HCT116 (cell line): Measurements from ENCODE around the gene DFFA. TPM values are rescaled to one million over a fixed set of nuclear protein-coding genes. Genes with fewer than 3 reads are reported as not detected.

ENCODE experiments used
- ATAC-seq: fragments of 200-7000 bp; cut with Tn5 transposase; 2 replicates; pipeline ENCODE4 v1.9.1; 2020; ENCODE audit warnings: mild to moderate bottlenecking, moderate library complexity
- BruUV-seq: library from RNA; stranded (reverse); fragments of 400-500 nt; replicated peaks from 2 replicates; lab custom pipeline; 2021; lab: Mats Ljungman, UMichigan
- CTCF ChIA-PET: fragments of 300-600 bp; sonication (Branson Sonifier 250); formaldehyde crosslinking; loops from one replicate; lab custom pipeline; 2021; ENCODE audit warnings: antibody characterized with exemption; lab: Charles Lee
- POLR2A ChIA-PET: fragments of 300-600, 350-600 bp; sonication (Branson Sonifier 250); formaldehyde crosslinking; loops from one replicate; lab custom pipeline; 2021; ENCODE audit warnings: antibody characterized with exemption; lab: Charles Lee
- RAD21 ChIA-PET, 2 experiments: fragments of 300-600 bp; sonication (Branson Sonifier 250); formaldehyde crosslinking; loops; one replicate each; lab custom pipeline; 2023; ENCODE audit warnings: low total read pairs in 2 of 2; ENCODE audit not compliant: uncharacterized antibody in 2 of 2, unreplicated experiment in 2 of 2, low non-redundant PET in 1 of 2; lab: Charles Lee
- DNase-seq: peaks from one replicate; pipeline ENCODE4 v3.0.0-alpha.2; 2010; ENCODE audit warnings: low read depth, low spot score
- H2AFZ ChIP-seq: fragments of 200-600 bp; shearing (Covaris generic), sonication (generic); 2 replicates; pipeline ENCODE4 v1.6.1; 2017; ENCODE audit warnings: low read depth, mixed run types, mixed read lengths, antibody characterized with exemption, low read length; ENCODE audit not compliant: poor library complexity, severe bottlenecking
- H3K27ac ChIP-seq: 2 replicates; pipeline ENCODE4 v1.5.1; 2012; ENCODE audit warnings: low read depth, low read length
- H3K27me3 ChIP-seq: fragments of 200-600 bp; sonication (generic); 2 replicates; pipeline ENCODE4 v1.6.1; 2016; ENCODE audit warnings: mixed run types, low read length, mixed read lengths; ENCODE audit not compliant: insufficient read depth
- H3K36me3 ChIP-seq, 2 experiments: fragments of 200-500 bp in 1 of 2; fragments of 200-600 bp in 1 of 2; sonication (Bioruptor generic) in 1 of 2; sonication (generic) in 1 of 2; 2 replicates each; pipeline versions ENCODE4 v1.5.1 to v1.6.1; 2014 to 2016; ENCODE audit warnings: low read length in 2 of 2, inconsistent platforms in 1 of 2, mixed read lengths in 1 of 2, mixed run types in 1 of 2; ENCODE audit not compliant: insufficient read depth in 2 of 2, control insufficient read depth in 1 of 2
- H3K4me1 ChIP-seq, 2 experiments: fragments of 200-600 bp in 1 of 2; sonication (generic) in 1 of 2; 2 replicates each; pipeline versions ENCODE4 v1.5.1 to v1.6.1; 2012 to 2017; ENCODE audit warnings: low read length in 2 of 2, inconsistent platforms in 1 of 2, mild to moderate bottlenecking in 1 of 2, mixed read lengths in 1 of 2, mixed run types in 1 of 2, moderate library complexity in 1 of 2; ENCODE audit not compliant: insufficient read depth in 2 of 2, control insufficient read depth in 1 of 2
- H3K4me2 ChIP-seq: fragments of 200-600 bp; sonication (generic); 2 replicates; pipeline ENCODE4 v1.6.1; 2017; ENCODE audit warnings: mixed run types, low read length, mixed read lengths
- H3K4me3 ChIP-seq, 2 experiments: fragments of 200-600 bp in 1 of 2; sonication (generic) in 1 of 2; replicated peaks in 1 of 2; 2 replicates each; pipeline ENCODE4 v1.5.1; 2011 to 2016; ENCODE audit warnings: low read length in 2 of 2, control low read depth in 1 of 2, low read depth in 1 of 2, mild to moderate bottlenecking in 1 of 2, mixed read lengths in 1 of 2, mixed run types in 1 of 2
- H3K79me2 ChIP-seq: fragments of 200-600 bp; sonication (generic); 2 replicates; pipeline ENCODE4 v1.6.1; 2017; ENCODE audit warnings: mild to moderate bottlenecking, mixed run types, low read length, moderate library complexity, mixed read lengths; ENCODE audit not compliant: insufficient read depth
- H3K9ac ChIP-seq: fragments of 200-600 bp; sonication (generic); 2 replicates; pipeline ENCODE4 v1.6.1; 2016; ENCODE audit warnings: low read length, mixed read lengths
- H3K9me2 ChIP-seq: fragments of 200-600 bp; sonication (generic), shearing (Covaris generic); 2 replicates; pipeline ENCODE4 v1.6.1; 2017; ENCODE audit warnings: mixed run types, mild to moderate bottlenecking, moderate library complexity; ENCODE audit not compliant: insufficient read depth
- H3K9me3 ChIP-seq, 2 experiments: fragments of 200-500 bp in 1 of 2; fragments of 200-600 bp in 1 of 2; sonication (Bioruptor generic) in 1 of 2; sonication (generic) in 1 of 2; 2 replicates each; pipeline ENCODE4 v1.6.1; 2014 to 2017; ENCODE audit warnings: low read length in 2 of 2, mixed read lengths in 2 of 2, inconsistent platforms in 1 of 2, low read depth in 1 of 2, mild to moderate bottlenecking in 1 of 2, mixed run types in 1 of 2, moderate library complexity in 1 of 2; ENCODE audit not compliant: control insufficient read depth in 1 of 2, insufficient read depth in 1 of 2
- H4K20me1 ChIP-seq: fragments of 200-600 bp; sonication (generic), shearing (Covaris generic); 2 replicates; pipeline ENCODE4 v1.6.1; 2017; ENCODE audit warnings: mixed run types, mild to moderate bottlenecking, moderate library complexity; ENCODE audit not compliant: insufficient read depth
- CBX3 ChIP-seq: IDR thresholded peaks from 2 replicates; pipeline ENCODE4 v1.6.1; 2012; ENCODE audit warnings: low read depth
- EGR1 ChIP-seq: IDR thresholded peaks from 2 replicates; pipeline ENCODE4 v1.6.1; 2012; ENCODE audit warnings: low read depth
- JUND ChIP-seq: IDR thresholded peaks from 2 replicates; pipeline ENCODE4 v1.6.1; 2012
- POLR2AphosphoS5 ChIP-seq: IDR thresholded peaks from 2 replicates; pipeline ENCODE4 v1.6.1; 2011; ENCODE audit warnings: mild to moderate bottlenecking, low read depth, low read length, moderate library complexity
- TCF7L2 ChIP-seq: IDR thresholded peaks from 2 replicates; pipeline ENCODE4 v1.7.0; 2011; ENCODE audit warnings: borderline replicate concordance, inconsistent platforms; ENCODE audit not compliant: insufficient read depth, insufficient read length; ENCODE audit errors: extremely low read depth
- YY1 ChIP-seq: IDR thresholded peaks from 2 replicates; pipeline ENCODE4 v1.6.1; 2011; ENCODE audit warnings: low read length, low read depth, moderate library complexity, mild to moderate bottlenecking; ENCODE audit not compliant: insufficient replicate concordance; ENCODE audit errors: extremely low read depth
- ZBTB33 ChIP-seq: IDR thresholded peaks from 2 replicates; pipeline ENCODE4 v1.6.1; 2011; ENCODE audit warnings: mild to moderate bottlenecking, low read length, moderate library complexity; ENCODE audit not compliant: insufficient replicate concordance; ENCODE audit errors: extremely low read depth
- intact Hi-C: fragments of 100-400 bp; cut with micrococcal nuclease; formaldehyde crosslinking; loops from 2 replicates; pipeline ENCODE4 v1.10.0; 2022
- total RNA-seq: library from RNA; stranded (reverse); gene quantifications from one replicate; pipeline ENCODE4 v1.2.1, GENCODE V29; 2021; ENCODE audit not compliant: unreplicated experiment
- TF ChIP-seq, protein P1 (sequence below): IDR thresholded peaks from 2 replicates; pipeline ENCODE4 v1.6.1; 2012

Gene DFFA
- total RNA-seq, 1 experiment from 2014 or later = 67.7 TPM

- Histone ChIP-seq H2AFZ (no peak overlapping the region), H3K4me1 (no peaks in the 10 kb centered on the region), H3K27ac (no peak overlapping the region), H3K4me2 (no peak overlapping the region), H3K27me3 (no peaks in the 10 kb centered on the region), H3K79me2 (peaks cover 65% of the 10 kb centered on the region), H3K36me3 (no peaks in the 10 kb centered on the region), H3K9me3 (no peaks in the 10 kb centered on the region), H3K4me3 (no peak overlapping the region), H3K9ac (no peak overlapping the region), H3K9me2 (no peaks in the 10 kb centered on the region), H4K20me1 (no peaks in the 10 kb centered on the region)
- BruUV-seq = no TSS peak
- intact Hi-C loops = no loop called here
- CTCF ChIA-PET = no interaction called here
- no peak for DNase-seq
- ATAC-seq = no peak
- TF ChIP-seq, protein P1, sequence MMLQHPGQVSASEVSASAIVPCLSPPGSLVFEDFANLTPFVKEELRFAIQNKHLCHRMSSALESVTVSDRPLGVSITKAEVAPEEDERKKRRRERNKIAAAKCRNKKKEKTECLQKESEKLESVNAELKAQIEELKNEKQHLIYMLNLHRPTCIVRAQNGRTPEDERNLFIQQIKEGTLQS = no peak
- RAD21 ChIA-PET = no interaction called here
- POLR2A ChIA-PET = no interaction called here
Observed at GRCh38 chr1:10520497-10520896, 48.2 kb upstream of the DFFA start.

- CTCF ChIA-PET = interaction anchor here (1.3 kb wide), 1 partner anchor 12 kb away, joined by 3 read pairs; no protein-coding TSS in a partner anchor
- DNase-seq = no peak
- intact Hi-C loops = no loop called here
- no peak overlapping the region for H3K27ac ChIP-seq
- no peaks in the 10 kb centered on the region for H3K9me2 ChIP-seq
- H3K9me3 ChIP-seq = no peaks in the 10 kb centered on the region
- H3K79me2 ChIP-seq = peaks cover 65% of the 10 kb centered on the region
- H3K4me3 ChIP-seq = no peak overlapping the region
- no peak overlapping the region for H2AFZ ChIP-seq
- no peaks in the 10 kb centered on the region for H4K20me1 ChIP-seq
- RAD21 ChIA-PET = no interaction called here
- peak; percentile 49 for ATAC-seq
- H3K27me3 ChIP-seq = no peaks in the 10 kb centered on the region
- POLR2A ChIA-PET = no interaction called here
- H3K36me3 ChIP-seq = no peaks in the 10 kb centered on the region
- TF ChIP-seq YY1 = no peak
- TF ChIP-seq, protein P1 = no peak
- no peak for TF ChIP-seq EGR1
- TF ChIP-seq ZBTB33 = no peak
- no peak for TF ChIP-seq POLR2AphosphoS5
- TF ChIP-seq TCF7L2 = no peak
- TF ChIP-seq JUND = no peak
- no peak for TF ChIP-seq CBX3
- no peak overlapping the region for H3K9ac ChIP-seq
- H3K4me2 ChIP-seq = no peak overlapping the region
- no peaks in the 10 kb centered on the region for H3K4me1 ChIP-seq
- no TSS peak for BruUV-seq
Observed at GRCh38 chr1:10519016-10519417, 46.7 kb upstream of the DFFA start.
